ENCODE data around the gene INTS7.
"Not testable (repeated sequence)": the region's sequence is repeated elsewhere in the genome, so short reads cannot be mapped to it uniquely, and the experiment has no call there.

INTS7 gene

DNA sequence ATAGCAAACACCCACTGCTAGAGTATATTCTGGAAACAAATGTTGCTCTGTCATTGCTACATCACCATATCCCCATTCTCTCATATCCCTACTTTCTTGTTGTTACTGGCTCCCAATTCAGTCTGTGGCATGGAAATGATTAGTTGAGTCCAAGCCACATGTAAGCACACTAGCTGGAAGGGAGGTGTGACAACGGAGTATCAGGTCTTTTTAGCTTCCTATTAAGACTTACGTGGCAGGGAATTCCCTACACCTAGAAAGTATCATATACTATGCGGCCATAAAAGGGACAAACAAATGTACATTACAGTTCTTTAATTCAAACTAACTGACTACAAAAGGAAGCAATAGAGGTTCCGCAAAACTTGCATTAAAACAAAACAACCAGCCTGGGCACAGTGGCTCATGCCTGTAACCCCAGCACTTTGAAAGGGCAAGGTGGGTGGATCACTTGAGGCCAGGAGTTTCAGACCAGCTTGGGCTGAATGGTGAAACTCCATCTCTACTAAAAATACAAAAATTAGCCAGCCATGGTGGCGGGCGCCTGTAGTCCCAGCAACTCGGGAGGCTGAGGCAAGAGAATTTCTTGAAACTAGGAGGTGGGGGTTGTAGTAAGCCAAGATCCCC lies 48.6 kb downstream of the INTS7 start:
- in situ Hi-C loops (cut with MboI; ENCODE audit: low sequenced_read_pairs), result no loop called here

DNA sequence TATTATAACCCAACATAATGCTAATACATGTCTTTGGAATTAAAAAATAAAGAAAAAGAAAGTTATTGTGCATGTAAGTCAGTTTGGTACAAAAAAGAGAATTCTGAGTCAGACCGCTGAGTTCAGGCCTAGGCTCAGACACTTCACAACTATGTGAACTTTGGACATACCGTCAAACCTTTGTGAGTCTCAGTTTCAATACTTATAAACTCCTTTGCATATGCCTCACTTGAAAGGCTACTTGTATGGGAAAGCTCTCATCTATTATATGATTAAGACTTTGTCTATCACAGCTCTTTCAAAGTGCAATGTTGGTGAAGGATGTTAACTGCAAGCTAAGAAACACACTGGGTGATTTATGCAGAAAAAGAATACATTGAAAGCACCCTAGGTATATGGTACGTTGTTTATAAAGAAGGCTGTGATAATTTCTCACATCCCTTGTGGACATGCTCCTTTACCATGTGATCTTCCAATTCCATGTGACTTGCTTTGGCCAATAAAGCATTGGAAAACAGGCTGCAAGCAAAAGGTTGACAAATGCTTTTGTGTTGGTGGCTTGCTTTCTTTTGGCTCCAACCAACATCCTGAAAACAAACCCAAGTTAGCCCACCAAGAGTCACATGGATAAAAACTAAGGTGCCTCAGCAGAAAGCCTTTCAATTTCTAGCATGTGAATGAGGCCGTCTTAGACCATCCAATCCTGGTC lies 49.6 kb downstream of the INTS7 start:
- in situ Hi-C loops (cut with MboI; ENCODE audit: low sequenced_read_pairs), result no loop called here

DNA sequence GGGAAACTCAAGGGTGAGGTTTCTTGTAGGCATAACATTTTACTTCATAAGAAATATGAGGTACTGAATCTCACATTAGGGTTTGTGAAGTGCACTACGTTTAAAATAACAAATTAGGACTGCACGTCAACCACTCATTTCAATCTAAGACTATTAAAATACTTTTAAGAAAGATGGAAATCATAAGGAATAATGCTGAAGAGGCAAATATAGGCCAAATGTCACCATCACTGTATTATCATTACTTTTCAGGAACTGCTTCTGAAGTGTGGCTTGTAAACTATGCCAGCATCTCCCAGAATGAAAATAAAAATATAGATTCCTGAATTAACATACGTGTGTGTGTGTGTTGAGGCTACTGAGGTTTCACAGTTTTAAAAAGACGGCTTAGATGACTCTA lies 56.8 kb downstream of the INTS7 start:
- in situ Hi-C loops (cut with MboI; ENCODE audit: low sequenced_read_pairs), result no loop called here

DNA sequence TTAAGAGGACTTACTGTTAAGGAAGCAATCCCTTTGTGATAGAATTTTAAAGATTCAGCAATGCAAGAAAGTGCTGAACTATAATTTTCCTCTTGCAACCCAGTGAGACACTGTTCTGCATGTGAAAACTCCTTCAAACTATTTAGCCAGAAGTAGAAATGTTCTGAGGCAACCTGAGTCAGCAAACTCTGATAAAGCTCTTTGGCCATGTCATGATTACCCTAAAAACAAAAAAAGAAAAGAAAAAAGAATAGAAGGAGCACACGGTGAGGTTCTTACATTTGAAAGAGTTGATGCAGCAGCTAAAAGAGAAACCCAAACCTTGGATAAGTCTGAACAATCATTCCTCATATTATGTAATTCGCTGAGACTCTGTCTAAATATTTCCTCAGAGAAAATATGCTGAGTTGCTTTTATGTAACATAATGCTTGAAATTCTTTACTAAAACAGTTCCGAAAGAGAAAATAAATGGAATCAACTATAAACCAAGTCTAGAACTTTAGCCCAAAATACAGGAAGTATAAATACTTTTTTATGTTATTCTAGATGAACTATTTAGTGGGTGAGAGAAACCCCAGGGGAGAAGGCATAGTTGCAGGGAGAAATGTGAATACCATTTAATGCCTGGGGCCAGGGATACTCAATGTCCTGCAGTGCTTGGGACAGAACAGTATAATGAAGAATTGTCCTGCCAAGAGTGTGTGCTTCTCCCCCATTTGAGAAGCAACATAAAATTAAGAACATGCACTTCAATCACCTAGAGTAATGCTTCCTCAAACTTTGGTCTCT lies 60.0 kb downstream of the INTS7 start:
- in situ Hi-C loops (cut with MboI; ENCODE audit: low sequenced_read_pairs), result no loop called here

DNA sequence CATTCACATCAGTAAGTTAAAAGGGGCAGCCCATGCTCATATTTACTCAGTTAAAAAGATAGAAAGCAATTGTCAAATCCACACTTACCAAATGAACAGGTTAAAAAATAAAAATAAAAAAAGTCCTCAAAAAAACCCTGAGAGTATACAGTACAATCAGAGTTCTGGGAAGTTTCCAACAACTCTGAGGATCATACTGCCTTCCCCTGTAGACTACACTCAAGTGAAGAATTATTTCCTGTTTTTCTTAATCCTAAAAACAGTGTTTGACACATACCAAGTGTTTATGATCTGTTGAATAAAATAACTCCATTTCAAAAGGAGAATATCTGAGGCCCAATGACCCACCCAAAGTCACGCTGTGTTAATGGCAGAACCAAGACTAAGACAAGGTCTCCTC lies 61.8 kb downstream of the INTS7 start:
- in situ Hi-C loops (cut with MboI; ENCODE audit: low sequenced_read_pairs), result no loop called here

DNA sequence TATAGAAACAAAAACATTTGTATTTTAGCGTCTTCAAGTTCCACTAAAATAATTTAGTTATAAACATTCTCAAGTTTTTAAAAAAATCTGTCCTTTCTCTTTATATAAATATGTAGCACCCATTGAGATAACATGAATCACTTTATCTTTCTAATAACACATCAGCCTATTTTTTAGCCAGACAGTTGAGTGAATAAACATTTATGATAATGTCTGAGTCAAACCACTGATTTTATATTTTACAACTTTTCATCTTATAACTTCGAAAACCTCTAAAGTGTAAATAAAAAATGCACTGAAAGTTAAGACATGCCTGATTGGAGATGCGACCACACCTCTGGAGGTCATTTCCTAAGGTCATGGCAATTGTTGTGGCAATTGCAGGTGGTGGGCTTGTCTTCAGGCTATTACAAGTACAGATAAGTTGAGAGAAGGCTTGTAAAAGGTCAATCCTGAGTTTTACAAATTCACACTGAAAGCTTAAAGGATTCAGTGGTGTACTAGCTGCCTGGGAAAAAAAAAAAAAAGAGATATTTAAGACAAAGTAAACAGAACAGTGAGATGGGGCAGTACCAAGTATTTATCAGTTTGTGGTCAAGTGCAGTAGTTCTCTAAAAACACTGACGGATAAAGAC lies 67.0 kb downstream of the INTS7 start:
- in situ Hi-C loops (cut with MboI; ENCODE audit: low sequenced_read_pairs), result no loop called here

DNA sequence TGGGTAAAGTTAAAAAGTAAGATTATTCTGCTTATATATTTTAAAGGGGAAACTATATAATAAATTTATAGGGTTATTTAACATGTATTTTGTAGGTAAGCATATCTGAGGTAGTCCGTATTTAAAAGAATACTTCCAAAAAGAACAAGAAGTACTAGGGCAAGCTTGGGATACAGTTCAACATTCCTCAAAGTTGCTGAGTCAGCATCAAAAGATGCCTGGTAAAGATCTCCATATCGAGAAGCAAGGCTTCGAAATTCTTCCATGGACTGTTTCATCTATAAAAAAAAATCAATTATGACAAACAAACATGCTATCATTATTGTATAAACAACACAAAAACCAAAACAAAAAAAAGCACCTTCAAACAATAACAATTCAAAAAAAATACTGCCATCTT lies 67.7 kb downstream of the INTS7 start:
- in situ Hi-C loops (cut with MboI; ENCODE audit: low sequenced_read_pairs), result no loop called here

DNA sequence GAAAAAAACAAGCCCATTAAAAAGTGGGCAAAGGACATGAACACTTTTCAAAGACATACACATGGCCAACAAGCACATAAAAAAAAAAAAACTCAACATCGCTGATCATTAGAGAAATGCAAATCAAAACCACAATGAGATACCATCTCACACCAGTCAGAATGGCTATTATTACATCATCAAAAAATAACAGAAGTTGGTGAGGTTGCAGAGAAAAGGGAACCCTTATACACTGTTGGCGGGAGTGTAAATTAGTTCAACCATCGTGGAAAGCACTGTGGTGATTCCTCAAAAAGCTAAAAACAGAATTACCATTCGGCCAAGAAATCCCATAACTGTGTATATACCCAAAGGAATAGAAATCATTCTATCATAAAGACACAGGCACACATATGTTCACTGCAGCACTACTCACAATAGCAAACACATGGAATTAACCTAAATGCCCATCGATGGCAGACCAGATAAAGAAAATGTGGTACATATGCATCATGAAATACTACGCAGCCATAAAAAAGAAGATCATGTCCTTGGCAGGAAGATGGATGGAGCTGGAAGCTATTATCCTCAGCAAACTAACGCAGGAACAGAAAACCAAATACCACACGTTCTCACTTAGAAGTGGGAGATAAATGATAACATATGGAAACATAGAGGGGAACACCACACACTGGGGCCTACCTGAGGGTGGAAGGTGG lies 70.1 kb downstream of the INTS7 start:
- in situ Hi-C loops (cut with MboI; ENCODE audit: low sequenced_read_pairs), result no loop called here

DNA sequence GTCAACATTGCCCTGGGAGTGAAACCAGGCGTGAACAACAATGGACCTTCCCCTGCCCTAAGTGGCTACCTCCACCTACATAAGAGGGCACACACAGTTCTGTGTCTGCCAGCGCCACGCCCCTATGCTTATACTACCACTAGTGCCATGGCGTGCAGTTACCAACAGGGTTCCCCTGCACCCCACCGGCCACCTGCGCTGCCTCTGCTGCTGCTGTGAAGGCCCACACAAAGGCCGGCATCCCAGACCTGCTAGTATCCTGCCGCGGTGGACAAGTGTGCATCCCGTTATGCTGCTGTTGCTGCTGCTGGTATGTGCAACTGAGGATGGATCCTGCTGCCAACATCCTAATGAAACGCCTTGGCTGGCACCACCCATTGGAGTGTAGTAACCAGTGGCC lies 75.7 kb downstream of the INTS7 start:
- in situ Hi-C loops (cut with MboI; ENCODE audit: low sequenced_read_pairs), result no loop called here

DNA sequence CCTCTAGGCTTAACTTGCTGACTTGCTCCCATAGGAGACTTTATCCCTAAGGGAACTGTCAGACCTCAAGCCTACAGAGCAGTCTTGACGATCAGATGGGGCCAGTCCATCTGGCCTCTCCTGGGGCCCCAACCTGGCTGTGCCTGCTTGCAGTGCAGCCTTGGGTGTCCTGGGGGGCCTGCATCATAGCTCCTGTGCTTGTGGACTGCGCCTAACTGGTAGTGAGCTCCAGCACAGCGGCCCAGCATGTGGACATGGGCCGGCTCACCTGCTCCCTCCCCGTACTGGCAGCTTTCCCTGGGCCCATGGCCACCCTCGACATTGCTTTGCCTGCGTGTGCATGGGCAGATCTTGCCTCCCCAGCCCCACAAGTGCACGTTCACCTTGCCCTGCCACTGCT lies 76.1 kb downstream of the INTS7 start:
- in situ Hi-C loops (cut with MboI; ENCODE audit: low sequenced_read_pairs), result no loop called here

DNA sequence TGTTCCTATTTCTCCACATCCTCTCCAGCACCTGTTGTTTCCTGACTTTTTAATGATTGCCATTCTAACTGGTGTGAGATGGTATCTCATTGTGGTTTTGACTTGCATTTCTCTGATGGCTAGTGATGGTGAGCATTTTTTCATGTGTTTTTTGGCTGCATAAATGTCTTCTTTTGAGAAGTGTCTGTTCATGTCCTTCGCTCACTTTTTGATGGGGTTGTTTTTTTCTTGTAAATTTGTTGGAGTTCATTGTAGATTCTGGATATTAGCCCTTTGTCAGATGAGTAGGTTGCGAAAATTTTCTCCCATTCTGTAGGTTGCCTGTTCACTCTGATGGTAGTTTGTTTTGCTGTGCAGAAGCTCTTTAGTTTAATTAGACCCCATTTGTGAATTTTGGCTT lies 81.3 kb downstream of the INTS7 start:
- in situ Hi-C loops (cut with MboI; ENCODE audit: low sequenced_read_pairs), result not testable (repeated sequence)

DNA sequence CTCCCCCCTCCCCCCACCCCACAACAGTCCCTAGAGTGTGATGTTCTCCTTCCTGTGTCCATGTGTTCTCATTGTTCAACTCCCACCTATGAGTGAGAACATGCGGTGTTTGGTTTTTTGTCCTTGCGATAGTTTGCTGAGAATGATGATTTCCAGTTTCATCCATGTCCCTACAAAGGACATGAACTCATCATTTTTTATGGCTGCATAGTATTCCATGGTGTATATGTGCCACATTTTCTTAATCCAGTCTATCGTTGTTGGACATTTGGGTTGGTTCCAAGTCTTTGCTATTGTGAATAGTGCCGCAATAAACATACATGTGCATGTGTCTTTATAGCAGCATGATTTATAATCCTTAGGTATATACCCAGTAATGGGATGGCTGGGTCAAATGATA lies 81.8 kb downstream of the INTS7 start:
- in situ Hi-C loops (cut with MboI; ENCODE audit: low sequenced_read_pairs), result not testable (repeated sequence)

DNA sequence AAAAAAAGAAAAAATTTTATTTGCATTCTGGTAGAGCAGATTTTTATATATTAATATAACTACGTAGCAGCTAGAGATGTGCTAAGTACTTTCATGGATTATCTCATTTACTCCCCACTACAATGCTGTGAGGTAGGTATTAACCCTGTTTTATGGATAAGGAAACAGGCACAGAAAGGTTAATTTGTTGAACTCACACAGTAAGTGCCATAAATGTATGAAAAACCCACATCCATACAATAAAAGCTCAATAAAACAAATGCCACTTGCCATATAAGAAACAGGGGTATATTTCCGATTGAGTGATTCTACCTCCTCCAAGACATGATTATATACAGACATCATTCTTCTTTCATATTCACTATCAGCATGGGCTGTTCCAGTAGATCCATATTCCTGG lies 83.1 kb downstream of the INTS7 start:
- in situ Hi-C loops (cut with MboI; ENCODE audit: low sequenced_read_pairs), result no loop called here

DNA sequence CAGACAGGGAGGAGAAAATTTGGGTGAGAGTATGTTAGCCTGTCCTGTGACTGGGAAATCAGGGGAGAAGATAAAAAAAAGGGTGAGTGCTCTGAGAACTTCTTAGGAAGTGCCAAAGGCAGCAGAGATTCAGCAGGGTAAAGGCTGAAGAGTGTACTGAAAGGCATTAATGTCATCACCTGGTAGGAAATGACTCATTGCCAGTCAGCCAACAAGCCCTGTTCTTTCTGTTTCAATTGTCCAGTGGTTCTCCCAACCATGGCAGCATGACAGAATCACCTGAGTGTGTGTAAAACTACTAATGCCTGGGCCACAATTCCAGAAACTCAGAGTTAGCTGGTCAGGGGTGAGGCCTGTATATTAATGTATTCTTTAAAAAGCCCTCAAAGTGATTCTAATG lies 83.5 kb downstream of the INTS7 start:
- in situ Hi-C loops (cut with MboI; ENCODE audit: low sequenced_read_pairs), result no loop called here

DNA sequence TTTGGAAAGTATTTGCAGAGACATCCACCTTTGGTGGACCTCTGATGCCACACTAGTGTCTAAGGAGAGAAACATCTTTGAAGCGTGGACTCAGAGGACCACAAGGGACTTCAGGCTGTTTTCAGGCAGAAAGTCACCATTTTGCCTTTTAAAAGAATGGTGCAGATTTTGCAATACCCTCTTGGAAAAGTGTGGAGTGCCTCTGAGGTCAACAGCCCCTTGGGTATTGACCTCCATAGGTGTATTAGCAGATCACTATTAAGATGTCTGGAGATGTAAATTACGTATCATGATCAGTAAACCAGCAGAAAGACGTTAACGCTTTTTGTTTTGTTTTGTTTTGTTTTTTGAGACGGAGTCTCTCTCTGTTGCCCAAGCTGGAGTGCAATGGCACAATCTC lies 87.0 kb downstream of the INTS7 start:
- in situ Hi-C loops (cut with MboI; ENCODE audit: low sequenced_read_pairs), result no loop called here

DNA sequence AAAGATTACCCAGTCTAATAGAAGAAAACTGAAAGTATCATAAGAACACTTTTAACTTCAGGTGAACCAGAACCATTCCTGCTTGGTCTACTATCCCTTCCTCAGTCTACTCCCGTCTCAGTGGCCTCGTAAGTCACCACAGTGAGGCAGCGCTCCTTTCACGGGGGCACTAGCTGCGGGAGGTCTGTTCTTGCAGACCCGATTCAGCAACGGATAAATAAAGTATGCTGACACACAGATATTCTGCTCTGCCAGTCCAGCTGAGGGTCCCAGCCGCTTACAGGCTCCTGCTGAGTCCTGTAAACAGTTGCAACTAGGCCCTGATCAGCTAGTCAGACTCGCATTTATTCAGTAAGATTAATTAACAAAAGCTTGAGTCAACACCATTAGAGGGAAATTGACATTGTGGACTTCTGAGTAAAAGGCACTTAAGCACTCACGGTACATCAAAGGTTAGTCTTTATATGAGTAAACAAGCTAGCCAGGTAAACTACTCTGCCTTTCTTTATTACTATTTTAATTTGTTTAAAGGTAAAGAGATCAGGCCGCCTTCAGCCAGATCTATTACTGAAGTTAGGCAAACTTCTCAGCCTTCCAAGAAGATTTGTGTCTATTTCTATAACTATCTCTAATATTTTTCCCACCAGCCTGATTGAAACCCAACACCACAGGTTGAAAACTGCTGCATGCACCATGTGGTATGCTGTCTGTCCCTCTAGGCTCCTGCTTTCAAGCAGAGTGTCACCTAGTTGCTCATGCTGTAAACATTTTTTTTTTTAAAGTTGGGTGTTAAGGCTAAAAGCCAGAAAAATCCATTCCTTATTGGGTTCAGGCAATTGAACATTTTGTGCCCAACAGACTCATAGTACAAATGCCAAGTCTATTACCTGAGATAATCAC lies 87.7 kb downstream of the INTS7 start:
- in situ Hi-C loops (cut with MboI; ENCODE audit: low sequenced_read_pairs), result no loop called here

DNA sequence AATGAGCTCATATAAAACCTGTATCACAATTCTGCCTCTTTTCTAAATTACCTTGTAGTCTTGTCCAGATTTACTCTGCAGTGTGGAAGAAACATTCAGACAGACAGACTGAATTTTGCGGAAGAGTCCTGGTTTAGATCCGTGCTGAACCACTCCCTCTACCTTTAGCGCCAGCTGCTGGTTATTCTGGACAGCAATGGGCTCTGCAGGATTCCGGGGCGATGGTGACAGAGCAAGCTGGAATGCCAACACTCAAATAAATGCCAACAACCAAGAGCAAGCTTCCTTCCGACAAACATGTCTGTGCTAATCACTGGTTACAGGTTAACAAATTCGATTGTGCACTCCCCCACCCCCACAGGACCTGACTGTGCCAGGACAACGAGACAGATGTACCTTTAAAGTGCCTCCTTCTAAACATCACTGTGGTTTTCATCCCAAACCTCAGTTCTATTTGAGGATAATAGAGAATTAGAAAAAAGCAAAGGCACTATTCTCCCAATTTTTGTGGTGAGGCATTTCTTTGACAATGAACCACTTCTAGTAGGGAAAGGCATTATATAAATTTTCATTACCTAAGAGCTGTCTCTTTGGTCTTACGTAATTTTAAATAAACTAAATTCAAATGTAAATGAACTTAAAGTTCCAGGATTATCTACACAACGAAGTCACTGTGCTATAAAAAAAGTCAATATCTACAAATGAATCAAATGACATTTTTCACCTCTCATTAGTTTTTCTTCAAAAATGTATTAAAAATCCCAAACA lies 90.4 kb downstream of the INTS7 start:
- in situ Hi-C loops (cut with MboI; ENCODE audit: low sequenced_read_pairs), result no loop called here

DNA sequence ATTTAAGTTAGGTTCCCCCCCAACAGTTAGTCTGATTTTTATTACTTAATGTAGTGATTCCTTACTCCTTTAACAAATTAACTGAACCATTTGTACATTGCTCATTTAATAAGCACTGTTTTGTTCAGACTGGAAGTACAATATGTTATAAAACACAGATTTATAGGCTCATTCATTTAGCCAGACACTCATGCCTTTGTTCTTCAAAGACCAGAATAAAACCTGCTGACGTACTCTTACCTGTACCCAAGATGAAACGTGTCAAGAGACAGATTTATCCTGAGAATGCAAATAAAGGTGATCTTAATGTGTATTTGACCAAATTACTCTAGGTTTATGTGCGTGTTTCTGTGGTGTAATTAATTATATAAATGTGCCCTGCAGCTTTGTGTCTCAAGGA lies 92.8 kb downstream of the INTS7 start:
- in situ Hi-C loops (cut with MboI; ENCODE audit: low sequenced_read_pairs), result no loop called here

DNA sequence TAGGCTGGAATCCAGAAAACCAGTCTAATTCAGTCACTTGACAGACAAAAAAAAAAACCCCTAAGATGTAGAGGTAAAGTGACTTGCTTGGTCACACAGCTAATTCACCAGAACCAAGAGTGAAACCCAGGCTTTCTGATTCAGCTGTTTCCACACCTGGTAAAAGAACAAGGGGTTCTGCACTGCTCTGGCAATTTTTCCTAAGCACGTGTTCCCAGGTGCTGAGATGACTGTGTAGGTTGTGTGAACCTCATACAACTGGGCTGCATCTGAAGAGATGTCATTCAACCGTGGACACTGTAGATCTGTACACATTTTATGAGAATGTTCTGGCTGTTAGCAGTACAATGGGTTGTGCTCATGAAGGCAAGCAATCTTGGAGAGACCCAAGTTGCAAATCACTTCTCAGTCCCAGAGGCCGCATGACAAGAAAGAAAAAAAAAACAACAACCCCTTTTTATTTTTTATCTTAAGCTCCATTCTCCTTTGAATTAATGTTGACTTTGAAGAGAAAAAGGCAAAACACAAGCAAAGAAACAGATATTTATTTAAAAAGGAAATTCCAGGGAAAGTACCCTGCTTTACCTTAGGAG lies 95.4 kb downstream of the INTS7 start:
- in situ Hi-C loops (cut with MboI; ENCODE audit: low sequenced_read_pairs), result no loop called here

Data from hTERT RPE-1 (cell line).